ENCODE data around the gene KCNV2. TPM values are rescaled to one million over a fixed set of nuclear protein-coding genes. Genes with fewer than 3 reads are reported as not detected.

The KCNV2 gene
- total RNA-seq: not detected
- polyA plus RNA-seq: under 1 TPM in 1 of 2 donors, not detected in 1; 0.10 TPM

DNA sequence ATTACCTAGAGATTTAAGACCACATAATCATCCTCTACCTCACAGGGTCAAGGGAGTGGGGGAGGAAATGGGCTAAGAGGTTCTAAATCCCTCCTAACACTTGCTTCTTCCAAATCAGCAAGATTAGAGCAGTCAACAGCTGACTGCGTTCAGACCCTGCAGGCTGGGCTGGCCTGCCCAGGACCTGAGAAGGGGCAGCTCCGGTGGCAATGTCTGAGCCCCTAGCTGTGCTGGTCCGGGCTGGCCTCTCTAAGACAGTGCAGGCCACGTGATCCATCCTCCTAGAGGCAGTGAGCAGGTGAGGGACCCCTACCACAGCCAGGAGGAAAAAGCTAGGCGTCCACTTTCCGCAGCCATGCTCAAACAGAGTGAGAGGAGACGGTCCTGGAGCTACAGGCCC is at the start of gene KCNV2:
Gene KCNV2 (plus strand): TSS at position 126 of the 400 bp plus-strand sequence. CDS start 230 bp downstream, at position 356.
- H3K27me3 ChIP-seq (ENCODE audit: control insufficient read depth in 4 of 4, insufficient read depth in 4 of 4, low read length in 3 of 4): no peaks in the 10 kb centered on the region
- WGBS: 97% methylated on average over 7 of the region's 7 CpGs
- DNase-seq (ENCODE audit: low spot score): no peak
- no peaks in the 10 kb centered on the region for H3K36me3 ChIP-seq (ENCODE audit: control insufficient read depth in 4 of 4, insufficient read depth in 3 of 4, low read depth in 1 of 4, low read length in 3 of 4)
- no peak within 1 kb of the TSS for H3K4me3 ChIP-seq (ENCODE audit: low read depth in 1 of 3, low read length in 3 of 3)
- TF ChIP-seq JUND (IDR thresholded peaks at IDR 0.05) (no peak), EGR1 (IDR thresholded peaks at IDR 0.05; ENCODE audit: low read depth in 2 of 2) (no peak), SP1 (IDR thresholded peaks at IDR 0.05) (no peak), FOXA2 (IDR thresholded peaks at IDR 0.05) (no peak), RAD21 (IDR thresholded peaks at IDR 0.05) (no peak), YY1 (IDR thresholded peaks at IDR 0.05) (no peak), HNF4G (IDR thresholded peaks at IDR 0.05) (no peak), NR2F2 (IDR thresholded peaks at IDR 0.05) (no peak), HNF4A (conservative IDR thresholded peaks at IDR 0.05) (no peak), GABPA (IDR thresholded peaks at IDR 0.05 in 1 of 2, conservative IDR thresholded peaks at IDR 0.05 in 1 of 2) (no peak), TAF1 (conservative IDR thresholded peaks at IDR 0.05) (no peak)
- TF ChIP-seq, protein P1, sequence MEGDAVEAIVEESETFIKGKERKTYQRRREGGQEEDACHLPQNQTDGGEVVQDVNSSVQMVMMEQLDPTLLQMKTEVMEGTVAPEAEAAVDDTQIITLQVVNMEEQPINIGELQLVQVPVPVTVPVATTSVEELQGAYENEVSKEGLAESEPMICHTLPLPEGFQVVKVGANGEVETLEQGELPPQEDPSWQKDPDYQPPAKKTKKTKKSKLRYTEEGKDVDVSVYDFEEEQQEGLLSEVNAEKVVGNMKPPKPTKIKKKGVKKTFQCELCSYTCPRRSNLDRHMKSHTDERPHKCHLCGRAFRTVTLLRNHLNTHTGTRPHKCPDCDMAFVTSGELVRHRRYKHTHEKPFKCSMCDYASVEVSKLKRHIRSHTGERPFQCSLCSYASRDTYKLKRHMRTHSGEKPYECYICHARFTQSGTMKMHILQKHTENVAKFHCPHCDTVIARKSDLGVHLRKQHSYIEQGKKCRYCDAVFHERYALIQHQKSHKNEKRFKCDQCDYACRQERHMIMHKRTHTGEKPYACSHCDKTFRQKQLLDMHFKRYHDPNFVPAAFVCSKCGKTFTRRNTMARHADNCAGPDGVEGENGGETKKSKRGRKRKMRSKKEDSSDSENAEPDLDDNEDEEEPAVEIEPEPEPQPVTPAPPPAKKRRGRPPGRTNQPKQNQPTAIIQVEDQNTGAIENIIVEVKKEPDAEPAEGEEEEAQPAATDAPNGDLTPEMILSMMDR (IDR thresholded peaks at IDR 0.05; ENCODE audit: low read depth, low read length, missing input control): no peak
- TF ChIP-seq, protein P2, sequence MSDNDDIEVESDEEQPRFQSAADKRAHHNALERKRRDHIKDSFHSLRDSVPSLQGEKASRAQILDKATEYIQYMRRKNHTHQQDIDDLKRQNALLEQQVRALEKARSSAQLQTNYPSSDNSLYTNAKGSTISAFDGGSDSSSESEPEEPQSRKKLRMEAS (IDR thresholded peaks at IDR 0.05): no peak
- TF ChIP-seq, protein P3, sequence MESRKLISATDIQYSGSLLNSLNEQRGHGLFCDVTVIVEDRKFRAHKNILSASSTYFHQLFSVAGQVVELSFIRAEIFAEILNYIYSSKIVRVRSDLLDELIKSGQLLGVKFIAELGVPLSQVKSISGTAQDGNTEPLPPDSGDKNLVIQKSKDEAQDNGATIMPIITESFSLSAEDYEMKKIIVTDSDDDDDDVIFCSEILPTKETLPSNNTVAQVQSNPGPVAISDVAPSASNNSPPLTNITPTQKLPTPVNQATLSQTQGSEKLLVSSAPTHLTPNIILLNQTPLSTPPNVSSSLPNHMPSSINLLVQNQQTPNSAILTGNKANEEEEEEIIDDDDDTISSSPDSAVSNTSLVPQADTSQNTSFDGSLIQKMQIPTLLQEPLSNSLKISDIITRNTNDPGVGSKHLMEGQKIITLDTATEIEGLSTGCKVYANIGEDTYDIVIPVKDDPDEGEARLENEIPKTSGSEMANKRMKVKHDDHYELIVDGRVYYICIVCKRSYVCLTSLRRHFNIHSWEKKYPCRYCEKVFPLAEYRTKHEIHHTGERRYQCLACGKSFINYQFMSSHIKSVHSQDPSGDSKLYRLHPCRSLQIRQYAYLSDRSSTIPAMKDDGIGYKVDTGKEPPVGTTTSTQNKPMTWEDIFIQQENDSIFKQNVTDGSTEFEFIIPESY (IDR thresholded peaks at IDR 0.05): no peak
- TF ChIP-seq, protein P4, sequence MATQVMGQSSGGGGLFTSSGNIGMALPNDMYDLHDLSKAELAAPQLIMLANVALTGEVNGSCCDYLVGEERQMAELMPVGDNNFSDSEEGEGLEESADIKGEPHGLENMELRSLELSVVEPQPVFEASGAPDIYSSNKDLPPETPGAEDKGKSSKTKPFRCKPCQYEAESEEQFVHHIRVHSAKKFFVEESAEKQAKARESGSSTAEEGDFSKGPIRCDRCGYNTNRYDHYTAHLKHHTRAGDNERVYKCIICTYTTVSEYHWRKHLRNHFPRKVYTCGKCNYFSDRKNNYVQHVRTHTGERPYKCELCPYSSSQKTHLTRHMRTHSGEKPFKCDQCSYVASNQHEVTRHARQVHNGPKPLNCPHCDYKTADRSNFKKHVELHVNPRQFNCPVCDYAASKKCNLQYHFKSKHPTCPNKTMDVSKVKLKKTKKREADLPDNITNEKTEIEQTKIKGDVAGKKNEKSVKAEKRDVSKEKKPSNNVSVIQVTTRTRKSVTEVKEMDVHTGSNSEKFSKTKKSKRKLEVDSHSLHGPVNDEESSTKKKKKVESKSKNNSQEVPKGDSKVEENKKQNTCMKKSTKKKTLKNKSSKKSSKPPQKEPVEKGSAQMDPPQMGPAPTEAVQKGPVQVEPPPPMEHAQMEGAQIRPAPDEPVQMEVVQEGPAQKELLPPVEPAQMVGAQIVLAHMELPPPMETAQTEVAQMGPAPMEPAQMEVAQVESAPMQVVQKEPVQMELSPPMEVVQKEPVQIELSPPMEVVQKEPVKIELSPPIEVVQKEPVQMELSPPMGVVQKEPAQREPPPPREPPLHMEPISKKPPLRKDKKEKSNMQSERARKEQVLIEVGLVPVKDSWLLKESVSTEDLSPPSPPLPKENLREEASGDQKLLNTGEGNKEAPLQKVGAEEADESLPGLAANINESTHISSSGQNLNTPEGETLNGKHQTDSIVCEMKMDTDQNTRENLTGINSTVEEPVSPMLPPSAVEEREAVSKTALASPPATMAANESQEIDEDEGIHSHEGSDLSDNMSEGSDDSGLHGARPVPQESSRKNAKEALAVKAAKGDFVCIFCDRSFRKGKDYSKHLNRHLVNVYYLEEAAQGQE (IDR thresholded peaks at IDR 0.05): no peak
- TF ChIP-seq, protein P5, sequence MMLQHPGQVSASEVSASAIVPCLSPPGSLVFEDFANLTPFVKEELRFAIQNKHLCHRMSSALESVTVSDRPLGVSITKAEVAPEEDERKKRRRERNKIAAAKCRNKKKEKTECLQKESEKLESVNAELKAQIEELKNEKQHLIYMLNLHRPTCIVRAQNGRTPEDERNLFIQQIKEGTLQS (IDR thresholded peaks at IDR 0.05): no peak
- H3K4me1 ChIP-seq (ENCODE audit: control insufficient read depth in 4 of 4, insufficient read depth in 4 of 4, low read length in 3 of 4): peaks cover 0 to 11% (median 5%) of the 10 kb centered on the region in 4 donors
- H3K9me3 ChIP-seq (ENCODE audit: control insufficient read depth in 4 of 4, low read length in 3 of 4): no peaks in the 10 kb centered on the region
- no peak within 1 kb of the TSS for H3K27ac ChIP-seq (ENCODE audit: low read depth in 1 of 2, low read length in 2 of 2)
- no peak within 1 kb of the TSS for H3K9ac ChIP-seq (ENCODE audit: low read depth in 1 of 2, low read length in 2 of 2)

DNA sequence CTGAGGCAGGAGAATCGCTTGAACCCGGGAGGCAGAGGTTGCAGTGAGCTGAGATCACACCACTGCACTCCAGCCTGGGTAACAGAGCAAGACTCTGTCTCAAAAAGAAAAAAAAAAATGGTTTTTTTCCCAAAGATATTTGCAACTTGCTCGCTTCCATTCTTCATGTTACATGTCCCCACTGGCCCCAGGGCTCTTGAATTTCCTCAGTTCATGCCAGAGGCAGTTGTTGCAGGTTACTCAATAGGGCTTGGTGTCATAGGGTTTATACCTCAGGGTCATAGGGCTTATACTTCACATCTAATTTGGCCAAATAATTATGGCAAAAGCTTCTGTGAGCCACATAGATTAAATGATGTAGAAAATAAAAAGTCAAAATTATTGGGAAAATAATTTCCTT is 44.1 kb upstream of the KCNV2 start:
- TF ChIP-seq, protein P1 (IDR thresholded peaks at IDR 0.05; ENCODE audit: low read depth, low read length, missing input control): no peak
- TF ChIP-seq HNF4G (IDR thresholded peaks at IDR 0.05) (no peak), SP1 (IDR thresholded peaks at IDR 0.05) (no peak), FOXA2 (IDR thresholded peaks at IDR 0.05) (no peak), FOXA1 (IDR thresholded peaks at IDR 0.05) (no peak)
- TF ChIP-seq, protein P5 (IDR thresholded peaks at IDR 0.05): no peak

More for the DNA sequence above, 44.1 kb upstream of the KCNV2 start:
- WGBS: 97% methylated on average over 1 of the region's 3 CpGs
- Histone ChIP-seq H3K27me3 (ENCODE audit: control insufficient read depth in 4 of 4, insufficient read depth in 4 of 4, low read length in 3 of 4) (no peaks in the 10 kb centered on the region), H3K36me3 (ENCODE audit: control insufficient read depth in 4 of 4, insufficient read depth in 3 of 4, low read depth in 1 of 4, low read length in 3 of 4) (no peaks in the 10 kb centered on the region), H3K9ac (ENCODE audit: low read depth in 1 of 2, low read length in 2 of 2) (no peak overlapping the region), H3K27ac (ENCODE audit: low read depth in 1 of 2, low read length in 2 of 2) (no peak overlapping the region), H3K4me3 (ENCODE audit: low read depth in 1 of 3, low read length in 3 of 3) (no peak overlapping the region), H3K9me3 (ENCODE audit: control insufficient read depth in 4 of 4, low read length in 3 of 4) (no peaks in the 10 kb centered on the region), H3K4me1 (ENCODE audit: control insufficient read depth in 4 of 4, insufficient read depth in 4 of 4, low read length in 3 of 4) (no peaks in the 10 kb centered on the region)
- no peak for DNase-seq (ENCODE audit: low spot score)

Data from liver (tissue), 9 donors.